Astrocyte (in vitro differentiated cells and primary cell): Measurements from ENCODE around the gene CIPC. TPM values are rescaled to one million over a fixed set of nuclear protein-coding genes. Genes with fewer than 3 reads are reported as not detected.

Source experiments
- DNase-seq: peaks from one replicate; pipeline ENCODE4 v3.0.0-alpha.2; 2010; ENCODE audit warnings: low read depth
- FAIRE-seq: peaks from 2 replicates; lab custom pipeline; 2011; peaks lifted over from hg19 to GRCh38; lab: Jason Lieb, UNC
- H2AFZ ChIP-seq: 2 replicates; pipeline ENCODE4 v1.6.0; 2012; ENCODE audit warnings: low read depth, low read length, inconsistent platforms
- H3K27ac ChIP-seq: 2 replicates; pipeline ENCODE4 v1.5.1; 2011; ENCODE audit warnings: low read depth, low read length, inconsistent platforms
- H3K27me3 ChIP-seq: 2 replicates; pipeline ENCODE4 v1.6.0; 2011; ENCODE audit warnings: low read length, inconsistent platforms; ENCODE audit not compliant: insufficient read depth
- H3K36me3 ChIP-seq: 2 replicates; pipeline ENCODE4 v1.5.1; 2011; ENCODE audit warnings: low read length, inconsistent platforms; ENCODE audit not compliant: insufficient read depth
- H3K4me1 ChIP-seq: 2 replicates; pipeline ENCODE4 v1.5.1; 2011; ENCODE audit warnings: low read length, inconsistent platforms; ENCODE audit not compliant: insufficient read depth
- H3K4me2 ChIP-seq: 2 replicates; pipeline ENCODE4 v1.6.0; 2012; ENCODE audit warnings: low read length, inconsistent platforms
- H3K4me3 ChIP-seq: 2 replicates; pipeline ENCODE4 v1.5.1; 2011; ENCODE audit warnings: low read depth, mild to moderate bottlenecking, low read length, inconsistent platforms; ENCODE audit not compliant: insufficient read depth
- H3K79me2 ChIP-seq: 2 replicates; pipeline ENCODE4 v1.6.0; 2012; ENCODE audit warnings: mild to moderate bottlenecking, low read length, inconsistent platforms; ENCODE audit not compliant: insufficient read depth
- H3K9ac ChIP-seq: 2 replicates; pipeline ENCODE4 v1.6.0; 2012; ENCODE audit warnings: mild to moderate bottlenecking, low read length, inconsistent platforms
- H3K9me3 ChIP-seq: 2 replicates; pipeline ENCODE4 v1.5.1; 2012; ENCODE audit warnings: low read depth, mild to moderate bottlenecking, low read length, inconsistent platforms; ENCODE audit not compliant: insufficient read depth
- H4K20me1 ChIP-seq: 2 replicates; pipeline ENCODE4 v1.6.0; 2012; ENCODE audit warnings: low read length, inconsistent platforms; ENCODE audit not compliant: insufficient read depth
- H3K27ac Mint-ChIP-seq: one replicate; pipeline ENCODE4 v1.8.0; 2021; ENCODE audit warnings: mild to moderate bottlenecking, mixed read lengths; ENCODE audit not compliant: unreplicated experiment
- H3K27me3 Mint-ChIP-seq: one replicate; pipeline ENCODE4 v1.8.0; 2021; ENCODE audit warnings: low read depth, mixed read lengths; ENCODE audit not compliant: unreplicated experiment
- H3K36me3 Mint-ChIP-seq: one replicate; pipeline ENCODE4 v1.8.0; 2021; ENCODE audit warnings: low read depth, mixed read lengths; ENCODE audit not compliant: unreplicated experiment
- H3K4me1 Mint-ChIP-seq: one replicate; pipeline ENCODE4 v1.8.0; 2021; ENCODE audit warnings: low read depth, mixed read lengths; ENCODE audit not compliant: unreplicated experiment
- H3K4me3 Mint-ChIP-seq: one replicate; pipeline ENCODE4 v1.8.0; 2021; ENCODE audit warnings: mild to moderate bottlenecking, moderate library complexity, mixed read lengths; ENCODE audit not compliant: unreplicated experiment
- H3K9me3 Mint-ChIP-seq: one replicate; pipeline ENCODE4 v1.8.0; 2021; ENCODE audit warnings: mild to moderate bottlenecking, mixed read lengths; ENCODE audit not compliant: unreplicated experiment
- EZH2 ChIP-seq: IDR thresholded peaks from 2 replicates; pipeline ENCODE4 v1.6.1; 2012; ENCODE audit warnings: mild to moderate bottlenecking, low read length, inconsistent platforms; ENCODE audit not compliant: insufficient read depth
- total RNA-seq: library from RNA; stranded (reverse); gene quantifications from 2 replicates; pipeline ENCODE4 v1.2.1, GENCODE V29; 2021
- TF ChIP-seq, protein P1 (sequence below): IDR thresholded peaks from 2 replicates; pipeline ENCODE4 v1.5.1; 2011; ENCODE audit warnings: low read depth, mild to moderate bottlenecking, inconsistent platforms, low read length, moderate library complexity; ENCODE audit not compliant: insufficient read depth

CIPC gene
- total RNA-seq, 1 donor from 2014 or later = 20.2 TPM

DNA sequence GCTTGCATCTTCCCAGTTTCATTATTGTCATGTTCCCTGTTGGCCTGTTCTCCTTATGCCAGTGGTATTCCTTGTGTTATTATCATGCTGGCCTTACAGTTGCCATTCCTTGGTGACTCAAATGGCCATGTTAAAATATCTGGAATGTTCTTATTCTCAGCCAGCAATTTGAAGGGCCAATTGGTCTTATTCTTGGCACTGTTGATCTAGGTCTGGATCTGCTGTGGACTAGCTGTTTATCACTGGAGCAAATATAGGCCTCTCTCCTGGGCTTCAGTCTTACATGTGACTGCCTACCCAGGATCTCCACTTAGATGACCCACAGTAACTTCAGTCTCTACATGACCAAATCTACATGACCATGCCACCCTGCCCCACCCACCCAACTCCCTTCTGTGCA is 5.4 kb downstream of the CIPC start:
- DNase-seq = no peak
- Histone ChIP-seq H2AFZ (no peak overlapping the region), H3K9me3 (no peaks in the 10 kb centered on the region), H3K9ac (no peak overlapping the region), H3K27ac (no peak overlapping the region), H4K20me1 (peaks cover 14% of the 10 kb centered on the region), H3K4me1 (peaks cover 14% of the 10 kb centered on the region), H3K36me3 (peaks cover 4% of the 10 kb centered on the region), H3K4me3 (no peak overlapping the region), H3K27me3 (no peaks in the 10 kb centered on the region), H3K4me2 (no peak overlapping the region), H3K79me2 (peaks cover 35% of the 10 kb centered on the region)
- no peaks in the 10 kb centered on the region for H3K27me3 Mint-ChIP-seq
- TF ChIP-seq, protein P1, sequence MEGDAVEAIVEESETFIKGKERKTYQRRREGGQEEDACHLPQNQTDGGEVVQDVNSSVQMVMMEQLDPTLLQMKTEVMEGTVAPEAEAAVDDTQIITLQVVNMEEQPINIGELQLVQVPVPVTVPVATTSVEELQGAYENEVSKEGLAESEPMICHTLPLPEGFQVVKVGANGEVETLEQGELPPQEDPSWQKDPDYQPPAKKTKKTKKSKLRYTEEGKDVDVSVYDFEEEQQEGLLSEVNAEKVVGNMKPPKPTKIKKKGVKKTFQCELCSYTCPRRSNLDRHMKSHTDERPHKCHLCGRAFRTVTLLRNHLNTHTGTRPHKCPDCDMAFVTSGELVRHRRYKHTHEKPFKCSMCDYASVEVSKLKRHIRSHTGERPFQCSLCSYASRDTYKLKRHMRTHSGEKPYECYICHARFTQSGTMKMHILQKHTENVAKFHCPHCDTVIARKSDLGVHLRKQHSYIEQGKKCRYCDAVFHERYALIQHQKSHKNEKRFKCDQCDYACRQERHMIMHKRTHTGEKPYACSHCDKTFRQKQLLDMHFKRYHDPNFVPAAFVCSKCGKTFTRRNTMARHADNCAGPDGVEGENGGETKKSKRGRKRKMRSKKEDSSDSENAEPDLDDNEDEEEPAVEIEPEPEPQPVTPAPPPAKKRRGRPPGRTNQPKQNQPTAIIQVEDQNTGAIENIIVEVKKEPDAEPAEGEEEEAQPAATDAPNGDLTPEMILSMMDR = no peak
- TF ChIP-seq EZH2 = no peak
- no peaks in the 10 kb centered on the region for H3K36me3 Mint-ChIP-seq
- no peak overlapping the region for H3K4me3 Mint-ChIP-seq
- no peak overlapping the region for H3K27ac Mint-ChIP-seq
- no peak for FAIRE-seq
- no peaks in the 10 kb centered on the region for H3K9me3 Mint-ChIP-seq
- peaks cover 33% of the 10 kb centered on the region for H3K4me1 Mint-ChIP-seq

DNA sequence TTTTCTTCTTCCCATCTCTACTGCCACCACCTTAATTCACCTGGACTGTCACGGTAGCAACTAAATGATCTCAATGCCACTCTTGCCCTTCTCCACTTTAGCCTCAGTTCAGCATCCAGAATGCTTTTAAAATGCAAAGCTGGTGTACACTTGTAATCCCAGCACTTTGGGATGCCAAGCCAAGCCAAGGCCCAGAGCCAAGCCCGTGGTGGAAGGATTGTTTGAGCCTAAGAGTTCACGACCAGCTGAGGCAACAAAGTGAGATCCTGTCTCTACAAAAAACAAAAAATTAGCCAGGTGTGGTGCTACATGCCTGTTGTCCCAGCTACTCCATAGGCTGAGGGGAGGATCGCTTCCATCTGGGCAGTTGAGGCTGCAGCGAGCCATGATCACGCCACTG is 5.9 kb downstream of the CIPC start:
- no peaks in the 10 kb centered on the region for H3K27me3 Mint-ChIP-seq
- Histone ChIP-seq H3K79me2 (peaks cover 30% of the 10 kb centered on the region), H3K4me1 (peaks cover 11% of the 10 kb centered on the region), H3K36me3 (peaks cover 4% of the 10 kb centered on the region), H3K27ac (no peak overlapping the region), H3K9me3 (no peaks in the 10 kb centered on the region), H3K4me3 (no peak overlapping the region), H4K20me1 (peaks cover 14% of the 10 kb centered on the region), H3K27me3 (no peaks in the 10 kb centered on the region), H3K9ac (no peak overlapping the region), H2AFZ (no peak overlapping the region), H3K4me2 (no peak overlapping the region)
- TF ChIP-seq, protein P1 = no peak
- H3K36me3 Mint-ChIP-seq = peaks cover 1% of the 10 kb centered on the region
- peaks cover 30% of the 10 kb centered on the region for H3K4me1 Mint-ChIP-seq
- no peak overlapping the region for H3K4me3 Mint-ChIP-seq
- H3K9me3 Mint-ChIP-seq = no peaks in the 10 kb centered on the region
- no peak overlapping the region for H3K27ac Mint-ChIP-seq
- FAIRE-seq (no peak), DNase-seq (no peak)

DNA sequence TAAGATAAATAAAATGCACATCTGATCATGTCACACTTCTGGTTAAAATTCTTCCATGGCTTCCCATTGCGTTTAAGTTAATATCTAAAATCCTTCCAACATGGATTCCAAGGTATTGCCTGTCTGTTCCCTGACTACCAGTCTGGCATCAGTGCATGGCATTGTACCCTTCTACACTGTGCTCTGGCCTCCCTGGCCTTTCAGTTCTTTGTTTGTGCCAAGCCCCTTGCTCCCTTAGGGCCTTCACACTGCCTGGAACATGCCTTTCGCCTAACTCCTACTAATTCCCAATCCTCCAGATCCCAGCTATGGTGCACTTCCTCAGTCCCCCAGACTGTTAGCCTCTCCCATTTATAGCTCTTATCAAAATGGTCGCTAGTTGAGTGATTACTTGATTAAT is 6.3 kb downstream of the CIPC start:
- peaks cover 1% of the 10 kb centered on the region for H3K36me3 Mint-ChIP-seq
- no peaks in the 10 kb centered on the region for H3K27me3 Mint-ChIP-seq
- FAIRE-seq (no peak), DNase-seq (no peak)
- no peaks in the 10 kb centered on the region for H3K9me3 ChIP-seq
- peaks cover 6% of the 10 kb centered on the region for H3K4me1 ChIP-seq
- H3K27ac ChIP-seq = no peak overlapping the region
- H3K27ac Mint-ChIP-seq = no peak overlapping the region
- H3K27me3 ChIP-seq = no peaks in the 10 kb centered on the region
- no peak overlapping the region for H3K4me2 ChIP-seq
- H3K9ac ChIP-seq = no peak overlapping the region
- peak overlapping the region; percentile 12 for H3K4me3 Mint-ChIP-seq
- H2AFZ ChIP-seq = no peak overlapping the region
- H3K4me1 Mint-ChIP-seq = peaks cover 25% of the 10 kb centered on the region
- H3K4me3 ChIP-seq = no peak overlapping the region
- peaks cover 14% of the 10 kb centered on the region for H4K20me1 ChIP-seq
- H3K79me2 ChIP-seq = peaks cover 28% of the 10 kb centered on the region
- H3K36me3 ChIP-seq = peaks cover 4% of the 10 kb centered on the region
- no peak for TF ChIP-seq EZH2
- TF ChIP-seq, protein P1 = no peak
- H3K9me3 Mint-ChIP-seq = no peaks in the 10 kb centered on the region
